GM21515 (cell line): ENCODE data around the gene PSKH1.
"Not testable (repeated sequence)": the region's sequence is repeated elsewhere in the genome, so short reads cannot be mapped to it uniquely, and the experiment has no call there.

Experiments
- ATAC-seq: cut with Tn5 transposase; IDR thresholded peaks from one replicate; pipeline ENCODE4 v1.9.1; 2021; ENCODE audit not compliant: unreplicated experiment

Gene PSKH1

DNA sequence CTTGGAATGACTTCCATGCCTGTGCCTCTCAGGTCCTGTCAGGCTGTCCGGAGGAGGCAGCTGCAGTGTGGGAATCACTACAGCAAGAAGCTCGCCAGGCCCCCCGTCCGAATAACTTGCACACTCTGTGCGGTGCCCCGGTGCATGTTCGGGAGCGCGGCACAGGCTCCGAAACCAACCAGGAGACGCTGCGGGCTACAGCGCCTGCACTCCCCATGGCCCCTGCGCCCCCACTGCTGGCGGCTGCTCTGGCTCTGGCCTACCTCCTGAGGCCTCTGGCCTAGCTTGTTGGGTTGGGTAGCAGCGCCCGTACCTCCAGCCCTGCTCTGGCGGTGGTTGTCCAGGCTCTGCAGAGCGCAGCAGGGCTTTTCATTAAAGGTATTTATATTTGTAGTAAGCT, 7.1 kb upstream of the PSKH1 start:
- ATAC-seq: no peak

DNA sequence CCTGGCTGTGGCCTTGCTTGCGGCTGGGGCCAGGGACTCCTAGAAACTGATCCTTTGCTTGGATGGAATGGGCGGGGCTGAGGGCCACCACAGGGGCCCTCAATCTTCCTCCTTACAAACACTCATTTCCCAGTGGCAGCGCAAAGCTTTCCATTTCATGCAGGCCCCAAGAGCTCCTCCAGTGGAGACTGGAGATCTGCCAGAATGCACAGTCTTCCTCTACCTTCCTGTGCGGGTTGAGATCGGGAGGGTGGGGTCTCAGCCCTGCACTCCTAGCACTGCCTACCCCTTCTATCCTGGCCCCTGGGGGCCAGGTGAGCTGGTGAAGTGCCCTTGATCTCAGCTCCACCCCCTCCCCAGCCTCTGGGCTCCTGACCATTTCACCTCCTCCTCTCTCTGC, 6.7 kb upstream of the PSKH1 start:
- no peak for ATAC-seq

DNA sequence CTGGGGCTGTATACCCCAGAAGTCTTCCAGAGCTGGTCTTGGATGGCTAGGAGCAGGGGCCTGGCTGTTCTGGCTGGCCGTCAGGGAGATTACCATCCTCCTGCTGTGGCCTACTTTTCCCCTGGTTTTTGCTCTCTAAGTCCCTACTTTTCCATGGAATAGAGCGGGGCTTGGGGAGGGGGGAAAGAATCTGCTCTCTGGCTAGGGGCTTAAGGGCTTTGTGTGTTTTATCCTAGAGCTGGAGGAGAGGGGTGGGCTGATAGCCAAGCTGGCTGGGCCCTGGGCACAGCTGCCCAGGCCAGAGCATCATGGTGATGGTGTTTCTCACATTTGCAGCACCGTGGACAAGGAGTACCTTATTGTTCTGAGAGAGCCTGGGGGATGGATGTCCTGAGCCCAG, 4.7 kb upstream of the PSKH1 start:
- no peak for ATAC-seq

DNA sequence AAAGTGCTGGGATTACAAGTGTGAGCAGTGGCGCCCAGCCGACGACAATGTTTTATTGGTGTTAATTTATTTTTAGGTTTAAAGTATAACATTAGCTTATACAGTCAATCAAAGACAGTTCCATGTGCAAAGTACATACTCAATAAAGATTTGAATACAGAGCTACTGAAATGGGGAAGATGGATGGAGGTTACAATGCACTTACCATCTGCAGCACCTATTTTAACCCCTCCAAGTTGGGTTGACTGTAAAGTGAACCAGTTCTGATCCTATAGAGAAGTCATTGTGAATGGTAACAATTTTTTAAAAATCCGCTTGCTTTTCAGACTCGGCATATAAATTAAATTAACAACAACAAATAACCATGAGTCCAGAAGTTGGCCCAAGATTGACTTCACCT, 679 bp upstream of the PSKH1 start:
- ATAC-seq: no peak

DNA sequence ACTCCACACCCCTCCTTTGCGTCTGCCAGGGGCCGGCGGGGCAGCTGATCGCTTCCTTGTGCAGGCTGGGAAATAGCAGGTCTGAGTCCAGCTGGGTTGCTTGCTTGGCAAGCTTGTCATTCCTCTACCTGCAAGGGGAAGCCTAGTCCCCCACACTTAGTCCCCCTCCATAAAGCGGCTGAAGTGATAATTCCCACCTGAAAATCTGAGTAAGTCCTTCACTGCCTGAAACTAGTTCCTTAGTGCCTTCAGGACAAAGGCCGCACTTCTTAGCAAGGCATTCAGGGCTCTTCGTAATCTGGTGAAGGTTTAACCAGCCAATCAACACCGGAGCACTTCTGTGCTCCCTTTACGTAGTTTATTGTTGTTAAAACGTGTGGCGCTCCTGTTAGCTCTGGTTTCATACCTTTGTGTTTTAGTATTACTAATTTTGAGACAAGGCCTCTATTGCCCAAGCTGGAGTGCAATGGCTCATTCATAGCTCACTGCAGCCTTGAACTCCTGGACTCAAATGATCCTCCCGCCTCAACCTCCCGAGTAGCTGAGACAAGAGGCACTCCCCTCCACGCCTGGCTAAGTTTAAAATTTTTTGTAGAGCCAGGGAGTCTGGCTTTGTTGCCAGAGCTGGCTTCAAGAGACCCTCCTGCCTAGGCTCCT, 817 bp downstream of the PSKH1 start:
- no peak for ATAC-seq

DNA sequence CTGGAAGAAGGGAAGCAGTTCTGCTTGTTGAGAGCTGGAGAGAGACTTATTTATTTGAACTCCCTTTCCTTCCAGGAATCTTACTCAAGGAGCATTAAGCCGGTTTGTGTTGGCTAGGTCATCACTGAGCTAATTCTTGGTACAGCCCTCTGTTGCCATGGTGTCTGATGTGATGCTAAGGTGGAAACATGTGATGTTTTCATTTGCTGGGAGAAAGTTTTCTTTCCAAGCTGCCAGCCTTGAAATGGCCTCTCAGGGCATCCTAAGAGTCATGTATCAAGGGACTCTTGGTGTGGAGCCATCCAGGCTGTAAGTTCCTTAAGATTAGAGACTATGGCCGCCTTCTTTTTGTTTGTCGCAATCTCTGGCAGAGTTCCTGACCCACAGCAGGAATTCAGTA, 4.2 kb downstream of the PSKH1 start:
- ATAC-seq: no peak

DNA sequence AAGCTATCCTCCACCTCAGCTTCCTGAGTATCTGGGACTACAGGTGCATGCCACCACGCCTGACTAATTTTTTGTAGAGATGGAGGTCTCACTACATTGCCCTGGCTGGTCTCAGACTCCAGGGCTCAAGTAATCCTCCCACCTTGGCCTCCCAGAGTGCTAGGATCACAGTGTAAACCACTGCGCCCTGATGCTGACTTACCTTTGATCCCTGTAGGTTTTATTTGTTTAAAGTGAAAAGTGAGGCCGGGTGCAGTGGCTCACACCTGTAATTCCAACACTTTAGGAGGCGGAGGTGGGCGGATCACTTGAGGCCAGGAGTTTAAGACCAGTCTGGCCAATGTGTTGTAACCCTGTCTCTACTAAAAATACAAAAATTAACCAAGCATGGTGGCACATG, 8.7 kb downstream of the PSKH1 start:
- no peak for ATAC-seq

DNA sequence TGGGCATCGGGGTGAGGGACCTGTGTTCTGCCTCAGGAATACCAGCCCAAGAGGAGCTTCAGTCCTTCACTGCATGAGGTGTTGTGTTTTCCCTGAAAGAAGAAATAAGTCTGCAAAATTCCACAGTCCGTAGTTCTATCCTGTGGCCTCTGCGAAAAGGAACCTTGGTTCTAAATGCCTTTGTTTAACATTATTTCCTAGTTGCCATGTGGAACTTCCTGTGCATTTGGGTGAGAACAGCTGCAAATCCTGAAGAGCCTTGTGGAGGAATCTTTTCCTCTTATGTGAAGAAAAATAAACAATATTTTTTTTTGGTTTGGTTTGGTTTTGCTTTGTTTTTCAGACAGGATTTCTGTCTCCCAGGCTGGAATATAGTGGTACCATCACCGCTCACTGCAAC, 9.8 kb downstream of the PSKH1 start:
- ATAC-seq: no peak

DNA sequence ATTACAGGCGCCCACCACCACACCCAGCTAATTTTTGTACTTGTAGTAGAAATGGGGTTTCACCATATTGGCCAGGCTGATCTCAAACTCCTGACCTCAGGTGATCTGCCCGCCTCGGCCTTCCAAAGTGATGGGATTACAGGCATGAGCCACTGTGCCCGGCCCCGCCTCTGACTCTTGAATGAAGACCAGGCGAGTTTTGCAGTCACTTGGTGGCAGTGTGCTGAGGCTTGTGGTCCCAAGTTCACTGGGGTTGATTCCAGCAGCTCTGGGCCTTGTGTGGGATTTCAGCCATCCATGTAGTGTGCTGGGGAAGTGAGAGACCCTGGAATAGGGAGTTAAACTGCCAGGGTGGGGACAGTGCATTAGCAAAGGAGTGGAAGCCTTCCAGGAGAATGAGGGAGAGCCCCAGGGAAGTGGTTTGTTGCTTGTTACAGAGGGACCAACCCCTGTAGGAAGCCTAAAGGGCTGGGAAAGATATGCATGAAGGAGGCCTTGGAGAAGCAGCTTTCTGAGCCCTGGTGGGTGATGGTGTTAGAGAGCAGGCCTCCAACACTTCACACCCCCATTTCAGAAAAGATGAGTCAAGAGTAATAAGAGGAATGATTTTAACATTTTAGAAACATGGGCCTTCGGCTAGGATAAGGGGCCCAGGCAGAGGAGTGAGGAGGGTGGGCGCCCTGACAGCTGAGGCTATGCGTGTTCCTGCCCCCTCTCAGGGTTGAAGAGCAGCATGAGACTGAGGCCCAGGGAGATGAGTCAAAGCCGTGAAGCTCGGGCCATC, 14.5 kb downstream of the PSKH1 start:
- no peak for ATAC-seq

DNA sequence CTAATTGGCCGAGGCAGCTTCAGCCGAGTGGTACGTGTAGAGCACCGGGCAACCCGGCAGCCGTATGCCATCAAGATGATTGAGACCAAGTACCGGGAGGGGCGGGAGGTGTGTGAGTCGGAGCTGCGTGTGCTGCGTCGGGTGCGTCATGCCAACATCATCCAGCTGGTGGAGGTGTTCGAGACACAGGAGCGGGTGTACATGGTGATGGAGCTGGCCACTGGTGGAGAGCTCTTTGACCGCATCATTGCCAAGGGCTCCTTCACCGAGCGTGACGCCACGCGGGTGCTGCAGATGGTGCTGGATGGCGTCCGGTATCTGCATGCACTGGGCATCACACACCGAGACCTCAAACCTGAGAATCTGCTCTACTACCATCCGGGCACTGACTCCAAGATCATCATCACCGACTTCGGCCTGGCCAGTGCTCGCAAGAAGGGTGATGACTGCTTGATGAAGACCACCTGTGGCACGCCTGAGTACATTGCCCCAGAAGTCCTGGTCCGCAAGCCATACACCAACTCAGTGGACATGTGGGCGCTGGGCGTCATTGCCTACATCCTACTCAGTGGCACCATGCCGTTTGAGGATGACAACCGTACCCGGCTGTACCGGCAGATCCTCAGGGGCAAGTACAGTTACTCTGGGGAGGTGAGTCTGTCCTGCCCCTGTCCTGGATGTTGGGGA, 16.1 kb downstream of the PSKH1 start:
- ATAC-seq: no peak

DNA sequence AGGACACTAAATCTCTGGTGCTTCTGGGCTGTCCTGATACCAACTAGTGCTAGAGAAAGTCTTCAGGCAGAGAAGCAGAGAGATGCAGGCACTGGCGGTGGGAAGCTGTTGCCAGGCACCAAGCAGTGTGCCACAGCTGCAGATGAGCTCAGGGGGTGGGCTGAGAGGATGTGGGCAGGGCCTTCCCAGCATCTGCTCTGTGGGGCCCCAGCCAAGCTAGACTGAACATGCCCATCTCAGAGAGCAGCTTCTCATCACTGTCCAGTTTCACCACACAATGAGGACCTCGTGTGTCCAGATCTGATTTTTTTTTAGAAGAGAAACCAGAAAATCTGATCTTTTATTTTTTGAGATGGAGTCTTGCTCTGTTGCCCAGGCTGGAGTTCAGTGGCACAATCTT, 17.1 kb downstream of the PSKH1 start:
- ATAC-seq: no peak

DNA sequence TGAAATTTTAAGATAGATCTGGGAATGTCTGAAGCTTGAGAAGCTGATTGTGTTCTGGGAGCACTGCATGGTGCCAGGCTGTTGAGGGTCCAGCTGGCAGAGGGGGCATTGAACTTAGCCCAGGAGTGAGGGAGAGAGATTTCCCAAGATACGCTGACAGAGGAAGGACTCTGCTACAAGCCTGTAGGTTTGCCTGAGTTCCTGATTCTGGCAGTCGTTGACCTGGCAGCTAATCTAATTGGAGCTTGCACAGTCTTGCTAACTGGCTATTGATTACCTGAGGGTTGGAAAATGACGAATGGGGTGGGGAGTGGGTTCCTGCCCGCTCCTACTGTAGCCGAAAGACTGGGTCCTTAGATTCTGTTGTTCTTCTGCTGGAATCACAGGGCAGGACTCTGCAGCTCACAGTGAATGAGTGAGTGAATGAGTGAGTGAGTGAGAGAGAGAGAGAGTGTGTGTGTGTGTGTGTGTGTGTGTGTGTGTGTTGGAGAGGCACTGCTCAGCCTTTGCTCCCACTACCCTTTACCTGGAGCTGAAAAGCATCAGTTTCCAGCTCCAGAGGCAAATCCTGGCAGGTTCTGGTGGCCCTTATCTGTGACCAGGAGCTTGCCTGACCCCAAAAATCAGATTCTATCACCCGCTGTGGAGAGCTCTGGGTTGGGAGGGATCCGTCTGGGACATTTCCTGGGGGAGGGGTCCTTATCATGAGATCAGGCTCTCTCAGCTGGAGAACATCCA, 21.9 kb downstream of the PSKH1 start:
- no peak for ATAC-seq

DNA sequence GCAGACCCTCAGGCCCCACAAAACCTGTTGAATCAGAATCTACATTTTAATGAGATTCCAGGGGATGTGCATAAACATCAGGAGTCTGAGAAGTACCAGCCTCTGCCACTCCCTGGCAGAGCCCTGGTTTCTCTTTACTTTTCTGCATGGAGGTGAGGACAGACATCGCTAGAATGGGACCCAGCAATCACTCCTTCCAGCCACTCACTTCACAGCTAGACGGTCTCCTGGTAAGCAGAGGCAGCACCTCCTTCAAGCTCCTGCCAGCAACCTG, 22.4 kb downstream of the PSKH1 start:
- ATAC-seq: not testable (repeated sequence)

DNA sequence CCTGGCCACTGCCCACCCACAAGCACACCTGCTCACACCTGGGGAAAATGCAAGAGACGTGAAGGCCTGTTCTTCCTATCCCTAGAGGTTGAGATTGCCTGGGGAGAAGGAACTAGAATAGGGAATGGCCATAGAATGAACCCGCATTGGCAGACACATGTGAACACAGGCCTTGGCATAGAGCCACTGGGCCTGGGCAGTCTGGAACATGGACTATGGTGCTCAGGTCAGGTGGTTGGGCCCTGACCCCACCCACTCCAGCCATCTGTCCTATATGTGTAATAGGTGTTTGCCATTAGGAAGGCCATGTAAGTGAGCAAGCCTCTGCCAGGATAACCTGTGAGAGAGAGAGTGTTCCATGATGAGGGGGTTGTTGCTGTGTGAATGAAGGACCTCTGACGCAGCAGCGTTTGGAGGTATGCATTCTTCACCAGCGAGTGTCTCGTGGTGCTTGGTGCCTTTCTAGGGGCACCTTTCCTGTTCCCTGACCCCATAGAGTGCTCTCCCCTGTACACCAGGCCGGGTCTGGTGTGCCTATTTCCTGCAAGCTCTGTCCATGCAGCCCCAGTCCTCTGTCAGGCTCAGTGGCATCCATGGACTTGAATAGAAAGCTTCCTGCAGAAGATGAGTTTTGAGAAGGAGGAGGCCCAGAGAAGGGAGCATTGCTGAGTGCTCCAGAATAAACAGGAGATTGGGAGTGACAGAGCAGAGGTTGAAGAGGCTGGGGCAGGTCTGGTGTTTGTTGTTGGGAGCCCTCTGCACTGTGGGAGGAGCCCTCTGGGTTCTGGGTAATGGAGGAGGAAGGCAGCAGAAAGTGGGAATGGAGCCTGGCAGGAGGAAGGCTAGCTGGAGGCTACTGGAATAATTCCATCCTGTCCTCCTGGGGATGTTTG, 23.0 kb downstream of the PSKH1 start:
- ATAC-seq: no peak

DNA sequence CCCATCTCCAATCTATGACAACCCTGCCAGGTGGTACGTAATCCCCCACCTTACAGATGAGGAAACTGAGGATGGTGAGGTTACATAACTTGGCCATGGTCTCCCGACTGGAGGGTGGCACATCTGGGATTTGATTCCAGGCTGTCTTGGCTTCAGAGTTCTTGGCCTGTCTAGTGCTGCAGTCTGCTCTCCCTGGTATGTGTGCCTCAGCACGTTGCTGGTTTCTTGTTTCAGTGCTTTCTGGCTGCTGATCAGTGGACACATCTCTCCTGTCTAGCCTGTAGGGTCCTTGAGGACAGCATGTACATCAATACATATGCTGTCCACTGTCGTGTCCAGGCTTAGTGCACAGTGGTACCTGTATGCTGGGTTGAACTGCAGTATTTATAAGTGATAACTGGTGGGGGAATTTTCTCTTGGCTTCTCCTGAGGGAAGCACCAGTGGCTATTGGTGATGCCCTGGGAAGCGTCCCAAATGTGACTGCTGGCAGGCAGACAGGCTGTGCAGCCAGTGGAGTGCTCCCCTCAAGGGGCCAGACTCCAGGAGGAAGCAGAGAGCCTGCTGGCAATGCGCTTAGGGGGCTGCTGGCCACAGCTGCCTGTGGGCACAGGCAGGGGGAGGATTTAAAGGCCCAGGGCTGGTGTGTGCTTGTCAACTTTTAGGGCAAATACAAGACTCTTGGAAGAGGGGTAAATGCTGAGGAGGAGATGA, 24.2 kb downstream of the PSKH1 start:
- no peak for ATAC-seq

DNA sequence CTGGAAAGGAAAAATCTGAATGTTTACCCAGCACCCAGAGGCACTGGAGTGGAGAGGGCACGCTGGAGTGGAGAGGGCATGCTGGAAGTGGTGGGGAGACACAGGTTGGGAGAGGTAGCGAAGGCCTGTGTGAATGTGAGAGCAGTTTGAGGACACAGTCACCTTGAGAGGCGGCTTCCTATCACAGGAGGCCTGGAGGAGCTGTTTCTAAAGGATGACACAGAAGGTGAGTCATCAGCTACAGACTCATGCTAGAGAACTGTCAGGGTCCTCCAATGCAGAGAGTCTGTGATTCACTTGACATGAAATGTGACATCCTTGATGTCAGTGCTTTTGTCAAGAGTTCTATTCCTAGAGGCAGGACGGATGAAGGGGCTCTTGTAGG, 24.8 kb downstream of the PSKH1 start:
- no peak for ATAC-seq

DNA sequence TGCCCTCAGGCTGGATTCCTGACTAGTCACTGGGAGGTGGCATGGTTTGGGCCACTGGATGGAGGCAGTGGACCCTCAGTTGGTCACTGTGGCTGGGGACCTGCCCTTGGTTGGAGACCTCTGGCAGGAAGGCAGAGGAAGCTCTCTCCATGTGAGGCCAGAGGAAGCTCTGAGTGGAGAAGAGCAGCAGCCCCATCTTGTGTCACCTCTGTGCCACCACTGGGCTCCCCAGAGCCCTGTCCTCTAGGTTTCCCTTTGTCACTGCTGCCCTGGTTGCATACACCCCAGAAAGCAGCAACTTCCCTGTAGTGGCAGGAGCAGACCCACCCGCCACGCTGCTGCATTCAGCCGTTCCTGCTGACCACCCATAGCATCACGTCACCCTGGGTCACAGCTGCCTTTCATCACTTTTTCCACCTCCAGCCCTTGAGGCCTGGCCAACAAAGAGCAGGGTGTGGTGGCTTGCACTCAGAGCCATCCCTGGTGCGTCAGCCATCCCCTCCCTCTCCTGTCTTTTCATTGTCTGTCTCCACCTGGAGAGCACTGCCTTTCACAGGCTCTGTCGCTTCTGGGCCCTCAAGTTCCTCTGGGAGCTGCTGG, 26.7 kb downstream of the PSKH1 start:
- no peak for ATAC-seq

DNA sequence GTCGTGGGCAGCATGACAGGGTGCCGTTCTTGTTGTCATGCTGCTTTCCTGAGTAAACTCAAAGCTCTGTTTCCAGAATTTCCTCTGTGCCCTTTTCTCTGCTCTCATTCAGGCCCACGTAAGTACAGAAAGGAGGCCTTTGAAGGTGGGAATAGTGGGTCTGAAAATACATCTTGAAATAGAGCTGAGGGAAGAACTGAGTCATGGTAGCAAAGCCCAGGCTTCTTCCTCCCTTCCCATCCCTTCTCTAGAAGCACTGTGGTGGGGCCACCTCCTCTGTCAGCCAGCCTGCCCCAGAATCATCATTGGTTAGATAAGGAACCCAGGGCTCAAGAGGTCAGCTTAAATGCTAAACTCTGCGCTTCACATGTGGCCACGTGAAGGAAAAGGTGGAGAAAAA, 29.2 kb downstream of the PSKH1 start:
- no peak for ATAC-seq

DNA sequence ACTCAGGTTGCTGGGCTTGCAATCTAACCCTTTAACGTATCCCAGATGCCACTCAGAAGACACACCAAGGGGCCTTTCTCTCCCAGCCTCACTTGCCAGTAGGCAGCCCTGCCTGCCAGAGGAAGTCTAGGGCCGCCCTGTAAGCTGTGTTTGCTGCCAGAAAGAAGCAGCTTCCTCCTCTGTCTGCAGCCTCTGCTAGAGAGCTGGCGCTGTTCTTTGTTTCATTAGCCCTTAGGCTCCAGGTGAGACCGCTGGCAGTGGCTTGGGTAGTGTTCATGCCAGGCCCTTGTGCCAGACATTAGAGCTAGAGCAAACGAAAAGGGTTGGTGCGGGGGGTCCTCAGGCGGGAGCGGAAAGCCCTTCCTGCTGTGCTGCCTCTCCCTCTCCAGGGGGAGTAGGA, 29.7 kb downstream of the PSKH1 start:
- no peak for ATAC-seq
